ENCODE measurements around the gene ZMPSTE24.

- TF ChIP-seq POLR2A (IDR thresholded peaks at IDR 0.05) (no peak), CTCF (IDR thresholded peaks at IDR 0.05) (no peak)
These were observed 81.6 kb downstream of the ZMPSTE24 start for GRCh38 chr1:40339420-40340323.

Data from vagina (tissue), 2 donors.